Endothelial cell of umbilical vein (primary cell): ENCODE data around the gene ITIH4. TPM values are rescaled to one million over a fixed set of nuclear protein-coding genes. Genes with fewer than 3 reads are reported as not detected.

Source experiments
- BruUV-seq: library from RNA; stranded (reverse); fragments of 400-500 nt; replicated peaks from 2 replicates; lab custom pipeline; 2021; lab: Mats Ljungman, UMichigan
- CTCF ChIA-PET: fragments of 300-600, 350-600 bp; sonication (Branson Sonifier 250); formaldehyde crosslinking; loops from one replicate; lab custom pipeline; 2021; ENCODE audit warnings: antibody characterized with exemption, inconsistent platforms; lab: Charles Lee
- POLR2A ChIA-PET: fragments of 300-600, 350-600 bp; sonication (Branson Sonifier 250); formaldehyde crosslinking; loops from one replicate; lab custom pipeline; 2021; ENCODE audit warnings: antibody characterized with exemption, inconsistent platforms; lab: Charles Lee
- DNase-seq: peaks from one replicate; pipeline ENCODE4 v3.0.0-alpha.2; 2011; ENCODE audit warnings: low read depth, low spot score
- FAIRE-seq: peaks from 2 replicates; lab custom pipeline; 2011; peaks lifted over from hg19 to GRCh38; lab: Jason Lieb, UNC
- H2AFZ ChIP-seq: 2 replicates; pipeline ENCODE4 v1.6.0; 2012; ENCODE audit warnings: low read depth, low read length, control low read depth, inconsistent platforms
- H3K27ac ChIP-seq: 2 replicates; pipeline ENCODE4 v1.5.1; 2011; ENCODE audit warnings: low read depth, mild to moderate bottlenecking, control low read depth, low read length, moderate library complexity; ENCODE audit not compliant: insufficient read depth
- H3K27me3 ChIP-seq, 2 experiments: 2 replicates each; pipeline versions ENCODE4 v1.6.0 to v1.6.1; 2011; ENCODE audit warnings: low read length in 2 of 2, mixed read lengths in 1 of 2; ENCODE audit not compliant: control insufficient read depth in 2 of 2, insufficient read depth in 2 of 2
- H3K36me3 ChIP-seq, 2 experiments: 2 replicates in 1 of 2; 3 replicates in 1 of 2; pipeline ENCODE4 v1.5.1; 2011; ENCODE audit warnings: low read length in 2 of 2, mild to moderate bottlenecking in 1 of 2, moderate library complexity in 1 of 2; ENCODE audit not compliant: control insufficient read depth in 2 of 2, insufficient read depth in 2 of 2; ENCODE audit errors: extremely low read depth in 1 of 2
- H3K4me1 ChIP-seq: 3 replicates; pipeline ENCODE4 v1.5.1; 2011; ENCODE audit warnings: mild to moderate bottlenecking, low read length; ENCODE audit not compliant: control insufficient read depth, insufficient read depth; ENCODE audit errors: extremely low read depth
- H3K4me2 ChIP-seq: 2 replicates; pipeline ENCODE4 v1.6.1; 2011; ENCODE audit warnings: low read length, control low read depth, mixed read lengths; ENCODE audit not compliant: insufficient read depth
- H3K4me3 ChIP-seq, 3 experiments: fragments of 200-600 bp in 1 of 3; sonication (generic), shearing (Covaris generic) in 1 of 3; replicated peaks in 1 of 3; 2 replicates each; pipeline ENCODE4 v1.5.1; 2011 to 2016; ENCODE audit warnings: control low read depth in 3 of 3, low read length in 3 of 3, mild to moderate bottlenecking in 2 of 3, inconsistent platforms in 1 of 3, low read depth in 1 of 3, moderate library complexity in 1 of 3; ENCODE audit not compliant: insufficient read depth in 1 of 3
- H3K79me2 ChIP-seq: 2 replicates; pipeline ENCODE4 v1.6.0; 2012; ENCODE audit warnings: low read length, inconsistent platforms; ENCODE audit not compliant: control insufficient read depth, insufficient read depth
- H3K9ac ChIP-seq: replicated peaks from 2 replicates; pipeline ENCODE3; 2011; ENCODE audit warnings: low read length, control low read depth; ENCODE audit not compliant: insufficient read depth; ENCODE audit errors: extremely low read depth
- H3K9me1 ChIP-seq: replicated peaks from 3 replicates; pipeline ENCODE4 v1.6.0; 2011; ENCODE audit warnings: mild to moderate bottlenecking, low read length; ENCODE audit not compliant: control insufficient read depth, insufficient read depth; ENCODE audit errors: extremely low read depth
- H3K9me3 ChIP-seq: replicated peaks from 2 replicates; pipeline ENCODE4 v1.5.1; 2012; ENCODE audit warnings: low read length, inconsistent platforms; ENCODE audit not compliant: control insufficient read depth, insufficient read depth
- H4K20me1 ChIP-seq: replicated peaks from 2 replicates; pipeline ENCODE3; 2011; ENCODE audit warnings: mild to moderate bottlenecking, low read length; ENCODE audit not compliant: control insufficient read depth, insufficient read depth; ENCODE audit errors: extremely low read depth
- CTCF ChIP-seq, 2 donors: IDR thresholded peaks; 1 replicate in 1 of 2; 2 replicates in 1 of 2; pipeline ENCODE4 v1.5.1; 2011; ENCODE audit warnings: low read length in 2 of 2, mild to moderate bottlenecking in 2 of 2, moderate library complexity in 2 of 2, control low read depth in 1 of 2, inconsistent platforms in 1 of 2, low read depth in 1 of 2; ENCODE audit not compliant: insufficient read depth in 1 of 2; ENCODE audit errors: extremely low read depth in 1 of 2
- EZH2 ChIP-seq: IDR thresholded peaks from 2 replicates; pipeline ENCODE4 v1.6.1; 2012; ENCODE audit warnings: borderline replicate concordance, low read depth, mild to moderate bottlenecking, moderate library complexity, low read length, inconsistent platforms; ENCODE audit not compliant: severe bottlenecking
- FOS ChIP-seq: IDR thresholded peaks from 2 replicates; pipeline ENCODE4 v1.6.1; 2011; ENCODE audit warnings: mild to moderate bottlenecking, low read length, moderate library complexity, borderline replicate concordance; ENCODE audit not compliant: insufficient read depth
- GATA2 ChIP-seq: IDR thresholded peaks from 2 replicates; pipeline ENCODE4 v1.7.0; 2011; ENCODE audit warnings: low read depth, mild to moderate bottlenecking, moderate library complexity, mixed read lengths, low read length; ENCODE audit not compliant: insufficient read length, insufficient read depth
- JUN ChIP-seq: IDR thresholded peaks from 2 replicates; pipeline ENCODE4 v1.6.1; 2011; ENCODE audit warnings: borderline replicate concordance, low read depth; ENCODE audit not compliant: insufficient read length, insufficient read depth
- MYC ChIP-seq: IDR thresholded peaks from one replicate; pipeline ENCODE4 v1.6.1; 2011; ENCODE audit warnings: mild to moderate bottlenecking, low read depth, low read length
- POLR2A ChIP-seq: IDR thresholded peaks from 2 replicates; pipeline ENCODE4 v1.6.1; 2012; ENCODE audit warnings: low read depth, mild to moderate bottlenecking, control low read depth, low read length
- POLR2AphosphoS5 ChIP-seq: IDR thresholded peaks from 2 replicates; pipeline ENCODE4 v1.6.1; 2012; ENCODE audit warnings: low read depth, mild to moderate bottlenecking, control low read depth, low read length, moderate library complexity; ENCODE audit not compliant: insufficient read depth
- dilution Hi-C: fragments of 300-500 bp; cut with MboI; formaldehyde crosslinking; loops from one replicate; pipeline ENCODE4 v1.15.0; 2019; ENCODE audit warnings: low sequenced_read_pairs; ENCODE audit not compliant: extremely low pct_ligation_motif_present
- intact Hi-C: fragments of 100-400 bp; cut with micrococcal nuclease; formaldehyde crosslinking; loops from one replicate; pipeline ENCODE4 v1.10.0; 2022
- polyA plus RNA-seq, 4 experiments: library from polyadenylated mRNA; depleted of rRNA in 3 of 4; stranded (reverse) in 3 of 4; unstranded in 1 of 4; fragments of >200 nt; gene quantifications; 2 replicates each; pipeline versions ENCODE4 v1.2.1 to v1.2.3, GENCODE V29; 2011 to 2012; ENCODE audit warnings: missing spikeins in 1 of 4
- total RNA-seq: library from RNA; stranded (reverse); gene quantifications from 2 replicates; pipeline ENCODE4 v1.2.3, GENCODE V29; 2021
- TF ChIP-seq, protein P1 (sequence below): IDR thresholded peaks from 2 replicates; pipeline ENCODE4 v1.6.1; 2011; ENCODE audit not compliant: insufficient read depth, insufficient read length

The ITIH4 gene
- total and polyA plus RNA-seq, 2 donors (not counting 3 experiments of a cell fraction or from before 2014, with no cell fraction given) = 0.17 to 2.4 TPM

GRCh38 chr3:52820736-52821135, 9.7 kb downstream of the ITIH4 start:
- H3K27ac ChIP-seq = no peak overlapping the region
- POLR2A ChIA-PET = no interaction called here
- intact Hi-C loops = loop anchor here (1.0 kb wide), 1 partner anchor 78 kb away; no protein-coding TSS in a partner anchor
- H3K9me1 ChIP-seq = no peaks in the 10 kb centered on the region
- H3K36me3 ChIP-seq = no peaks in the 10 kb centered on the region
- no peaks in the 10 kb centered on the region for H3K4me1 ChIP-seq
- dilution Hi-C loops = no loop called here
- no peaks in the 10 kb centered on the region for H3K79me2 ChIP-seq
- H3K9ac ChIP-seq = no peak overlapping the region
- H4K20me1 ChIP-seq = no peaks in the 10 kb centered on the region
- FAIRE-seq (peak; percentile 60), DNase-seq (peak; percentile 13)
- no peaks in the 10 kb centered on the region for H3K27me3 ChIP-seq
- H3K9me3 ChIP-seq = no peaks in the 10 kb centered on the region
- CTCF ChIA-PET = interaction anchor here (0.6 to 2.9 kb wide), 24 partner anchors 9 to 234 kb away, joined by 3 to 17 read pairs (median 6); partner anchors contain the start of genes ITIH4, MUSTN1 and NEK4
- no TSS peak for BruUV-seq
- H3K4me2 ChIP-seq = no peak overlapping the region
- no peak overlapping the region for H2AFZ ChIP-seq
- peak; percentile 71 to 81 for TF ChIP-seq CTCF (IDR thresholded peaks at IDR 0.05; ENCODE audit: extremely low read depth in 1 of 2, insufficient read depth in 1 of 2, low read depth in 1 of 2, low read length in 2 of 2)
- TF ChIP-seq POLR2A = no peak
- H3K4me3 ChIP-seq = no peak overlapping the region

- no peaks in the 10 kb centered on the region for H3K36me3 ChIP-seq
- no TSS peak for BruUV-seq
- no peak overlapping the region for H2AFZ ChIP-seq
- no peak overlapping the region for H3K27ac ChIP-seq
- H3K9ac ChIP-seq = no peak overlapping the region
- no peak for TF ChIP-seq MYC
- TF ChIP-seq, protein P1, sequence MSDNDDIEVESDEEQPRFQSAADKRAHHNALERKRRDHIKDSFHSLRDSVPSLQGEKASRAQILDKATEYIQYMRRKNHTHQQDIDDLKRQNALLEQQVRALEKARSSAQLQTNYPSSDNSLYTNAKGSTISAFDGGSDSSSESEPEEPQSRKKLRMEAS = no peak
- TF ChIP-seq POLR2AphosphoS5 = no peak
- TF ChIP-seq POLR2A = no peak
- TF ChIP-seq EZH2 = no peak
- no peak for TF ChIP-seq JUN
- no peak for TF ChIP-seq FOS
- no peak for TF ChIP-seq CTCF (IDR thresholded peaks at IDR 0.05; ENCODE audit: extremely low read depth in 1 of 2, insufficient read depth in 1 of 2, low read depth in 1 of 2, low read length in 2 of 2)
- no peak for TF ChIP-seq GATA2
- no peak overlapping the region for H3K4me2 ChIP-seq
- ChIA-PET CTCF (interaction anchor here (1.6 to 2.9 kb wide), 6 partner anchors 8 to 49 kb away, joined by 5 to 17 read pairs (median 10); partner anchors contain the start of gene NEK4), POLR2A (no interaction called here)
- H3K4me1 ChIP-seq = no peaks in the 10 kb centered on the region
- intact Hi-C loops (loop anchor here (1.0 kb wide), 1 partner anchor 78 kb away; no protein-coding TSS in a partner anchor), dilution Hi-C loops (no loop called here)
- no peaks in the 10 kb centered on the region for H3K9me3 ChIP-seq
- H3K4me3 ChIP-seq = no peak overlapping the region
- H3K9me1 ChIP-seq = no peaks in the 10 kb centered on the region
- FAIRE-seq (no peak), DNase-seq (no peak)
- no peaks in the 10 kb centered on the region for H3K79me2 ChIP-seq
- no peaks in the 10 kb centered on the region for H4K20me1 ChIP-seq
- H3K27me3 ChIP-seq = no peaks in the 10 kb centered on the region
Measured at GRCh38 chr3:52819936-52820335, 10.5 kb downstream of the ITIH4 start.
